ENCODE data around the gene RAB3C. TPM values are rescaled to one million over a fixed set of nuclear protein-coding genes. Genes with fewer than 3 reads are reported as not detected.

The RAB3C gene
- total RNA-seq, 4 donors from 2014 or later, result under 0.01 to 1.2 (median 0.41) TPM

DNA sequence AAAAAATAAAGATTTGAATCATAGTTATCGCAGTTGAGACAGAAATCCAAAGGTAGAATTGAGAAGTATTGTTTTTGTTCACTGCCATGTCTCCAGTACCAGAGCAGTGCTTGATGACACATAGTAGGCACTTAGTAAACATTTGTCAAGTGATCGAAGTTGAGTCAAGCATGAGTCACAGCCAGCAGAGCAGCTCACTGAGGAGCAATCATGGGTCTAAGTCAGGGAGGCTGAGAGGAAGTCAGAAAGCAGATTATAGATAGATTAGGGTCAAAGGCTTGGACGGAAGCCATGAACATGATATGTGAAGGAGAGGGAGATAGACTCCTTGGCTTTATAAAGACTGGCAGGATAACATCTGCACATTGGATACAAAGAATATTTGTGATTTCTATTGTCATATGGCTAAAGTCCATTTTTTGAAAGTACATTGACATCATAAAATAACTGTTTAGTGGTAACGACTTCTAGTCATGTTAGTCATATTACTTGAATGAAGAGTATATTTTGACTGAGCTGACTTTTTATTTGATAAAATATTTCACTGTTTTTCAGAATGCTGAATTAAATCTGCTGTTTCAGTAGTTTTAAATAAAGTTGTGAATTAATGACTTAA lies 168.5 kb downstream of the RAB3C start:
- H3K27me3 ChIP-seq, result no peaks in the 10 kb centered on the region
- intact Hi-C loops (cut with DNase I), result no loop called here
- no peak for DNase-seq
- H3K4me1 ChIP-seq, result no peaks in the 10 kb centered on the region
- H3K36me3 ChIP-seq, result no peaks in the 10 kb centered on the region
- no peak for TF ChIP-seq CTCF (IDR thresholded peaks at IDR 0.05)
- TF ChIP-seq POLR2A (IDR thresholded peaks at IDR 0.05), result no peak
- H3K27ac ChIP-seq, result no peak overlapping the region
- WGBS, 2 donors, result 79 to 82% methylated on average over 4 of the region's 4 CpGs
- no peaks in the 10 kb centered on the region for H3K9me3 ChIP-seq
- H3K4me3 ChIP-seq (replicated peaks in 1 of 3), result no peak overlapping the region

DNA sequence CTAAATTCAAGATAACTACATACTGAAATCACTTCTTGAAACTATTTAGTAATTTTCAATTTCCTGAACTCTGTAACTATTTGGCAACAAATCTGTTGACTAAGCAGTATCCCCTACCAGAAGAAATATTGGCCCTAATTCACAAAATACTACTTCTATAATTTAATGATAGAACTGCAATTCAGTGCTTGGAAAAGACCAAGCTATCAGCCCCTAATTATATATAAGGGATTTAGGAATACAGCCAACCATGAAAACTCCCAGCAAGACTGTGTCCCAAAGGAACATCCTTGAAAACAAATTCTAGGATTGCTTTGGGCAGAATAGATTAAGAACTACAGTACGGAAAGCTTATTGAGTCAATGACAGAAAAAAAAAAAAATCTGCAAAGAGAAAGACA lies 169.2 kb downstream of the RAB3C start:
- DNase-seq, result no peak
- H3K4me1 ChIP-seq, result no peaks in the 10 kb centered on the region
- TF ChIP-seq POLR2A (IDR thresholded peaks at IDR 0.05) (no peak), CTCF (IDR thresholded peaks at IDR 0.05) (no peak)
- WGBS, 2 donors, result 74 to 86% methylated on average over 1 of the region's 1 CpG
- H3K4me3 ChIP-seq (replicated peaks in 1 of 3), result no peak overlapping the region
- intact Hi-C loops (cut with DNase I), result no loop called here
- H3K36me3 ChIP-seq, result no peaks in the 10 kb centered on the region
- H3K27ac ChIP-seq, result no peak overlapping the region
- no peaks in the 10 kb centered on the region for H3K27me3 ChIP-seq
- no peaks in the 10 kb centered on the region for H3K9me3 ChIP-seq

GRCh38 chr5:58753446-58753845 lies 170.6 kb downstream of the RAB3C start:
- intact Hi-C loops (cut with DNase I), result no loop called here
- Histone ChIP-seq H3K27ac (no peak overlapping the region), H3K36me3 (no peaks in the 10 kb centered on the region), H3K27me3 (no peaks in the 10 kb centered on the region), H3K9me3 (no peaks in the 10 kb centered on the region), H3K4me3 (replicated peaks in 1 of 3) (no peak overlapping the region), H3K4me1 (no peaks in the 10 kb centered on the region)
- WGBS, 2 donors, result 72 to 83% methylated on average over 5 of the region's 5 CpGs
- TF ChIP-seq POLR2A (IDR thresholded peaks at IDR 0.05) (no peak), CTCF (IDR thresholded peaks at IDR 0.05) (no peak)
- DNase-seq, result no peak

- Histone ChIP-seq H3K36me3 (no peaks in the 10 kb centered on the region), H3K27me3 (no peaks in the 10 kb centered on the region), H3K9me3 (no peaks in the 10 kb centered on the region), H3K4me3 (replicated peaks in 1 of 3) (no peak overlapping the region), H3K27ac (no peak overlapping the region), H3K4me1 (peaks cover 0 to 6% of the 10 kb centered on the region in 2 donors)
- DNase-seq, result no peak
- 89% methylated on average over 6 of the region's 6 CpGs for WGBS, 2 donors
- TF ChIP-seq CTCF (IDR thresholded peaks at IDR 0.05) (no peak), POLR2A (IDR thresholded peaks at IDR 0.05) (no peak)
- intact Hi-C loops (cut with DNase I), result no loop called here
Measured at GRCh38 chr5:58754250-58754649, 171.4 kb downstream of the RAB3C start.

- H3K9me3 ChIP-seq, result no peaks in the 10 kb centered on the region
- intact Hi-C loops (cut with DNase I), result no loop called here
- H3K27ac ChIP-seq, result no peak overlapping the region
- H3K4me1 ChIP-seq, result peaks cover 0 to 7% of the 10 kb centered on the region in 2 donors
- no peak overlapping the region for H3K4me3 ChIP-seq (replicated peaks in 1 of 3)
- TF ChIP-seq CTCF (IDR thresholded peaks at IDR 0.05) (no peak), POLR2A (IDR thresholded peaks at IDR 0.05) (no peak)
- no peak for DNase-seq
- 90 to 93% methylated on average over 3 of the region's 3 CpGs for WGBS, 2 donors
- no peaks in the 10 kb centered on the region for H3K27me3 ChIP-seq
- no peaks in the 10 kb centered on the region for H3K36me3 ChIP-seq
Measured at GRCh38 chr5:58755397-58755796, 172.5 kb downstream of the RAB3C start.
